HCT116 (cell line): Measurements from ENCODE around the gene SLCO2A1. TPM values are rescaled to one million over a fixed set of nuclear protein-coding genes. Genes with fewer than 3 reads are reported as not detected.
A peak's percentile ranks its signal among the peaks of the same experiment; 100 is the strongest.

Experiments used
- ATAC-seq: fragments of 200-7000 bp; cut with Tn5 transposase; 2 replicates; pipeline ENCODE4 v1.9.1; 2020; ENCODE audit warnings: mild to moderate bottlenecking, moderate library complexity
- BruUV-seq: library from RNA; stranded (reverse); fragments of 400-500 nt; replicated peaks from 2 replicates; lab custom pipeline; 2021; lab: Mats Ljungman, UMichigan
- CTCF ChIA-PET: fragments of 300-600 bp; sonication (Branson Sonifier 250); formaldehyde crosslinking; loops from one replicate; lab custom pipeline; 2021; ENCODE audit warnings: antibody characterized with exemption; lab: Charles Lee
- POLR2A ChIA-PET: fragments of 300-600, 350-600 bp; sonication (Branson Sonifier 250); formaldehyde crosslinking; loops from one replicate; lab custom pipeline; 2021; ENCODE audit warnings: antibody characterized with exemption; lab: Charles Lee
- RAD21 ChIA-PET, 2 experiments: fragments of 300-600 bp; sonication (Branson Sonifier 250); formaldehyde crosslinking; loops; one replicate each; lab custom pipeline; 2023; ENCODE audit warnings: low total read pairs in 2 of 2; ENCODE audit not compliant: uncharacterized antibody in 2 of 2, unreplicated experiment in 2 of 2, low non-redundant PET in 1 of 2; lab: Charles Lee
- DNase-seq: peaks from one replicate; pipeline ENCODE4 v3.0.0-alpha.2; 2010; ENCODE audit warnings: low read depth, low spot score
- H2AFZ ChIP-seq: fragments of 200-600 bp; shearing (Covaris generic), sonication (generic); 2 replicates; pipeline ENCODE4 v1.6.1; 2017; ENCODE audit warnings: low read depth, mixed run types, mixed read lengths, antibody characterized with exemption, low read length; ENCODE audit not compliant: poor library complexity, severe bottlenecking
- H3K27ac ChIP-seq: 2 replicates; pipeline ENCODE4 v1.5.1; 2012; ENCODE audit warnings: low read depth, low read length
- H3K27me3 ChIP-seq: fragments of 200-600 bp; sonication (generic); 2 replicates; pipeline ENCODE4 v1.6.1; 2016; ENCODE audit warnings: mixed run types, low read length, mixed read lengths; ENCODE audit not compliant: insufficient read depth
- H3K36me3 ChIP-seq, 2 experiments: fragments of 200-500 bp in 1 of 2; fragments of 200-600 bp in 1 of 2; sonication (Bioruptor generic) in 1 of 2; sonication (generic) in 1 of 2; 2 replicates each; pipeline versions ENCODE4 v1.5.1 to v1.6.1; 2014 to 2016; ENCODE audit warnings: low read length in 2 of 2, inconsistent platforms in 1 of 2, mixed read lengths in 1 of 2, mixed run types in 1 of 2; ENCODE audit not compliant: insufficient read depth in 2 of 2, control insufficient read depth in 1 of 2
- H3K4me1 ChIP-seq, 2 experiments: fragments of 200-600 bp in 1 of 2; sonication (generic) in 1 of 2; 2 replicates each; pipeline versions ENCODE4 v1.5.1 to v1.6.1; 2012 to 2017; ENCODE audit warnings: low read length in 2 of 2, inconsistent platforms in 1 of 2, mild to moderate bottlenecking in 1 of 2, mixed read lengths in 1 of 2, mixed run types in 1 of 2, moderate library complexity in 1 of 2; ENCODE audit not compliant: insufficient read depth in 2 of 2, control insufficient read depth in 1 of 2
- H3K4me2 ChIP-seq: fragments of 200-600 bp; sonication (generic); 2 replicates; pipeline ENCODE4 v1.6.1; 2017; ENCODE audit warnings: mixed run types, low read length, mixed read lengths
- H3K4me3 ChIP-seq, 2 experiments: fragments of 200-600 bp in 1 of 2; sonication (generic) in 1 of 2; replicated peaks in 1 of 2; 2 replicates each; pipeline ENCODE4 v1.5.1; 2011 to 2016; ENCODE audit warnings: low read length in 2 of 2, control low read depth in 1 of 2, low read depth in 1 of 2, mild to moderate bottlenecking in 1 of 2, mixed read lengths in 1 of 2, mixed run types in 1 of 2
- H3K79me2 ChIP-seq: fragments of 200-600 bp; sonication (generic); 2 replicates; pipeline ENCODE4 v1.6.1; 2017; ENCODE audit warnings: mild to moderate bottlenecking, mixed run types, low read length, moderate library complexity, mixed read lengths; ENCODE audit not compliant: insufficient read depth
- H3K9ac ChIP-seq: fragments of 200-600 bp; sonication (generic); 2 replicates; pipeline ENCODE4 v1.6.1; 2016; ENCODE audit warnings: low read length, mixed read lengths
- H3K9me2 ChIP-seq: fragments of 200-600 bp; sonication (generic), shearing (Covaris generic); 2 replicates; pipeline ENCODE4 v1.6.1; 2017; ENCODE audit warnings: mixed run types, mild to moderate bottlenecking, moderate library complexity; ENCODE audit not compliant: insufficient read depth
- H3K9me3 ChIP-seq, 2 experiments: fragments of 200-500 bp in 1 of 2; fragments of 200-600 bp in 1 of 2; sonication (Bioruptor generic) in 1 of 2; sonication (generic) in 1 of 2; 2 replicates each; pipeline ENCODE4 v1.6.1; 2014 to 2017; ENCODE audit warnings: low read length in 2 of 2, mixed read lengths in 2 of 2, inconsistent platforms in 1 of 2, low read depth in 1 of 2, mild to moderate bottlenecking in 1 of 2, mixed run types in 1 of 2, moderate library complexity in 1 of 2; ENCODE audit not compliant: control insufficient read depth in 1 of 2, insufficient read depth in 1 of 2
- H4K20me1 ChIP-seq: fragments of 200-600 bp; sonication (generic), shearing (Covaris generic); 2 replicates; pipeline ENCODE4 v1.6.1; 2017; ENCODE audit warnings: mixed run types, mild to moderate bottlenecking, moderate library complexity; ENCODE audit not compliant: insufficient read depth
- ATF3 ChIP-seq: IDR thresholded peaks from 2 replicates; pipeline ENCODE4 v1.6.1; 2012
- CEBPB ChIP-seq: IDR thresholded peaks from 2 replicates; pipeline ENCODE4 v1.6.1; 2012; ENCODE audit warnings: low read depth
- EGR1 ChIP-seq: IDR thresholded peaks from 2 replicates; pipeline ENCODE4 v1.6.1; 2012; ENCODE audit warnings: low read depth
- EZH2 ChIP-seq: fragments of 200-600 bp; sonication (generic); IDR thresholded peaks from 2 replicates; pipeline ENCODE4 v1.6.1; 2017; ENCODE audit warnings: antibody characterized with exemption, mixed run types
- POLR2AphosphoS5 ChIP-seq: IDR thresholded peaks from 2 replicates; pipeline ENCODE4 v1.6.1; 2011; ENCODE audit warnings: mild to moderate bottlenecking, low read depth, low read length, moderate library complexity
- RAD21 ChIP-seq: IDR thresholded peaks from 2 replicates; pipeline ENCODE4 v1.6.1; 2012; ENCODE audit warnings: low read depth, mild to moderate bottlenecking
- SIN3A ChIP-seq: IDR thresholded peaks from 2 replicates; pipeline ENCODE4 v1.6.1; 2012; ENCODE audit warnings: low read depth
- SP1 ChIP-seq: IDR thresholded peaks from 2 replicates; pipeline ENCODE4 v1.6.1; 2012; ENCODE audit warnings: low read depth
- SRF ChIP-seq: IDR thresholded peaks from 2 replicates; pipeline ENCODE4 v1.6.1; 2012; ENCODE audit warnings: low read depth
- TCF7L2 ChIP-seq: IDR thresholded peaks from 2 replicates; pipeline ENCODE4 v1.7.0; 2011; ENCODE audit warnings: borderline replicate concordance, inconsistent platforms; ENCODE audit not compliant: insufficient read depth, insufficient read length; ENCODE audit errors: extremely low read depth
- YY1 ChIP-seq: IDR thresholded peaks from 2 replicates; pipeline ENCODE4 v1.6.1; 2011; ENCODE audit warnings: low read length, low read depth, moderate library complexity, mild to moderate bottlenecking; ENCODE audit not compliant: insufficient replicate concordance; ENCODE audit errors: extremely low read depth
- ZBTB33 ChIP-seq: IDR thresholded peaks from 2 replicates; pipeline ENCODE4 v1.6.1; 2011; ENCODE audit warnings: mild to moderate bottlenecking, low read length, moderate library complexity; ENCODE audit not compliant: insufficient replicate concordance; ENCODE audit errors: extremely low read depth
- ZNF274 ChIP-seq: fragments of 200-500 bp; sonication (Bioruptor generic); IDR thresholded peaks from 2 replicates; pipeline ENCODE4 v1.6.1; 2014; ENCODE audit warnings: mild to moderate bottlenecking, low read depth, low read length, inconsistent platforms
- intact Hi-C: fragments of 100-400 bp; cut with micrococcal nuclease; formaldehyde crosslinking; loops from 2 replicates; pipeline ENCODE4 v1.10.0; 2022
- total RNA-seq: library from RNA; stranded (reverse); gene quantifications from one replicate; pipeline ENCODE4 v1.2.1, GENCODE V29; 2021; ENCODE audit not compliant: unreplicated experiment

SLCO2A1 gene
- total RNA-seq, 1 experiment from 2014 or later, result 0.52 TPM

- no peak for TF ChIP-seq EGR1
These were observed 90.3 kb downstream of the SLCO2A1 start (continued) for GRCh38 chr3:133939463-133939835.

DNA sequence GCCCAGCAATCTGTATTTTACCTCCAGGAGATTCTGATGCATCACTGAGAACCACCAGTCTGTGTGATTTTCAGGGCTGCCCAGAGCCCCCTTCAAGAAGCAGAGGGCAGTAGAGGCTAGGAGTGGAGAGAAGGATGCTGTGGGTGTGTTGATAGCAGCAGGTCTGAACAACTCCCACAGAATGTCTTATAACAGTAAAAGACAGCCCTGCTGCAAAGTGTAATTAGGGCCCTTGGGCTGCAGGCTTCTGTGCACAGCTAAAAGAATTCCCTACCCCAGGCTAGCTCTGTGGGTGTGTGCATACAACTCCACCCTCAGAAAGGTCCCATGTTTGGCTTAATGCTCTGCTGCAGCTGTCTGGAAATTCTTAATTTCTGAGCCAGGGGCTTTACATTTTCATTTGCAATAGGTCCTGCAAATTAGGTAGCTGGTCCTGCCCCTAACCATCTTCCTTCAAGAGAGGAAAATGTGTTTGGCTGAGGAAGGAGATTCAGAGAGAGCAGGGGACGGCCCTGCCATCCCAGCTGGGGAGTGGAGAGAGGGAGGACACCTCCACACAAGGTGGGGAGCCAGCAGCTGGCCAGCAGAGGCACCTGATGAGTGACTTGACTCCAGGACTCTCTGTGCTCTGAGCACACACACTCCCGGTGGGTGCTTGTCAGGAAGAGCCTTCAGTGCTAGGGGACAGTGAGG lies 90.8 kb downstream of the SLCO2A1 start:
- CTCF ChIA-PET, result interaction anchor here (1.0 kb wide), 1 partner anchor 9 kb away, joined by 5 read pairs; no protein-coding TSS in a partner anchor
- Histone ChIP-seq H3K79me2 (no peaks in the 10 kb centered on the region), H3K9me3 (no peaks in the 10 kb centered on the region), H3K36me3 (no peaks in the 10 kb centered on the region), H3K9ac (no peak overlapping the region), H3K27me3 (peaks cover 50% of the 10 kb centered on the region), H3K4me3 (no peak overlapping the region), H3K27ac (no peak overlapping the region), H4K20me1 (no peaks in the 10 kb centered on the region), H3K4me2 (no peak overlapping the region), H3K9me2 (no peaks in the 10 kb centered on the region), H2AFZ (no peak overlapping the region), H3K4me1 (peaks cover 12 to 14% of the 10 kb centered on the region in 2 experiments)
- BruUV-seq, result no TSS peak
- RAD21 ChIA-PET, result no interaction called here
- intact Hi-C loops, result no loop called here
- TF ChIP-seq RAD21 (peak; percentile 52), CEBPB (no peak)
- POLR2A ChIA-PET, result no interaction called here
- ATAC-seq (no peak), DNase-seq (no peak)

DNA sequence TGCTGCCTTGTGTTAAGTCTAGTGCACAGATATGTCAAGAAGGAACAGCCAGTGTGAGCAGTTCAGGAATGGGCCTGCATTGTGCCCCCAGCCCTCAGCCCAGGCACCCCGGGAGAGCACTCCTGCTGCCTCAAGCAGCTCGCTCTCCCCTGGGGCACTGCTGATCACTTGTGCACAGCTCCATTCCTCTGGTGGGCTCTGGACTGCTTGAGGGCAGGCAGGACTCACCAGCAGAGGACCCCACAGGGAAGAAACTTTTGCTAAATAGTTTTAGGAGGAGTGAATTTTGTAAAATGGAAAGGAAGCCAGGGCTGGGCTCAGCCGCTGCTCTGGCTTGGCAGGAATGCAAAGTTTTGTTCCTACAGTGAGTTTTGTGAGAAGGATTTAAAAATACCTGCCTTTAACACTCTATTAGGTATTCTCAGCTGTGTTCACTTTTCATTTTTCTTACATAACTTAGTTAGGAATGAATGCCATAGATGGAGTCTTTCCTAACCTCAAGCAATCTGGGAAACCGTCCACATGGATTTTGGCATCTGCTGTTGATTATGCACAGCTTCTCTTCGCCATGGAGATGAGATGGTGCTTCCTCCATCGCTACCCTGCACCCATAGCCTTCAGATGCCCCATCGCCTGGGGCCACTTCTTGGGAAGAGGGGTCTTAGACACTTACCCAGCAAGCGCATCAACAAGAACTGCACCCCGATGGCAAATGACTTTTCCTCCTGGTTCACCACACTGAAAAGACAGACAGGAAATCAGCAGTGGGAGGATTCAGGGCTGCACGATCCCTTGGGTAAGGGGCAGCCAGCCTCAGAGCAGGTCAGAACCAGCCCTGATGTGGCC lies 91.7 kb downstream of the SLCO2A1 start:
- Histone ChIP-seq H3K4me3 (no peak overlapping the region), H3K27ac (no peak overlapping the region), H3K4me2 (no peak overlapping the region), H3K9me3 (no peaks in the 10 kb centered on the region), H3K9me2 (no peaks in the 10 kb centered on the region), H3K27me3 (peaks cover 50% of the 10 kb centered on the region), H2AFZ (no peak overlapping the region), H3K4me1 (peaks cover 2 to 5% of the 10 kb centered on the region in 2 experiments), H3K36me3 (no peaks in the 10 kb centered on the region), H4K20me1 (no peaks in the 10 kb centered on the region), H3K79me2 (no peaks in the 10 kb centered on the region), H3K9ac (no peak overlapping the region)
- BruUV-seq, result no TSS peak
- ChIA-PET CTCF (no interaction called here), POLR2A (no interaction called here), RAD21 (no interaction called here)
- no peak for ATAC-seq
- intact Hi-C loops, result no loop called here
- no peak for DNase-seq
- no peak for TF ChIP-seq ZNF274
- no peak for TF ChIP-seq SRF
- TF ChIP-seq SP1, result no peak
- no peak for TF ChIP-seq TCF7L2
- no peak for TF ChIP-seq EZH2
- TF ChIP-seq YY1, result no peak
- TF ChIP-seq ZBTB33, result no peak
- no peak for TF ChIP-seq ATF3
- no peak for TF ChIP-seq RAD21
- TF ChIP-seq SIN3A, result no peak
- no peak for TF ChIP-seq POLR2AphosphoS5
